Measurements from ENCODE around the gene PIK3C3.
"Not testable (repeated sequence)": the region's sequence is repeated elsewhere in the genome, so short reads cannot be mapped to it uniquely, and the experiment has no call there.

The PIK3C3 gene

GRCh38 chr18:42072407-42072806, 117.4 kb downstream of the PIK3C3 start:
- DNase-seq (ENCODE audit: low spot score), result no peak

- DNase-seq (ENCODE audit: low spot score), result no peak
Measured at GRCh38 chr18:42074704-42075103, 119.7 kb downstream of the PIK3C3 start.

GRCh38 chr18:42078711-42079110, 123.7 kb downstream of the PIK3C3 start:
- no peak for DNase-seq (ENCODE audit: low spot score)

GRCh38 chr18:42080340-42080739, 125.3 kb downstream of the PIK3C3 start:
- DNase-seq (ENCODE audit: low spot score), result no peak

GRCh38 chr18:42082415-42083234, 127.6 kb downstream of the PIK3C3 start:
- no peak for DNase-seq (ENCODE audit: low spot score)

GRCh38 chr18:42086288-42086687, 131.3 kb downstream of the PIK3C3 start:
- no peak for DNase-seq (ENCODE audit: low spot score)

GRCh38 chr18:42087235-42087634, 132.2 kb downstream of the PIK3C3 start:
- DNase-seq (ENCODE audit: low spot score), result no peak

GRCh38 chr18:42087876-42088275, 132.8 kb downstream of the PIK3C3 start:
- DNase-seq (ENCODE audit: low spot score), result no peak

GRCh38 chr18:42092848-42093247, 137.8 kb downstream of the PIK3C3 start:
- DNase-seq (ENCODE audit: low spot score), result no peak

- no peak for DNase-seq (ENCODE audit: low spot score)
Measured at GRCh38 chr18:42094875-42095274, 139.8 kb downstream of the PIK3C3 start.

- DNase-seq (ENCODE audit: low spot score), result no peak
Measured at GRCh38 chr18:42095732-42096377, 140.8 kb downstream of the PIK3C3 start.

GRCh38 chr18:42100248-42100647, 145.2 kb downstream of the PIK3C3 start:
- DNase-seq (ENCODE audit: low spot score), result no peak

- DNase-seq (ENCODE audit: low spot score), result no peak
Measured at GRCh38 chr18:42100911-42101310, 145.9 kb downstream of the PIK3C3 start.

- no peak for DNase-seq (ENCODE audit: low spot score)
Measured at GRCh38 chr18:42105394-42105793, 150.4 kb downstream of the PIK3C3 start.

- no peak for DNase-seq (ENCODE audit: low spot score)
Measured at GRCh38 chr18:42106784-42107183, 151.8 kb downstream of the PIK3C3 start.

- DNase-seq (ENCODE audit: low spot score), result no peak
Measured at GRCh38 chr18:42107287-42107686, 152.3 kb downstream of the PIK3C3 start.

- DNase-seq (ENCODE audit: low spot score), result no peak
Measured at GRCh38 chr18:42107691-42108450, 152.8 kb downstream of the PIK3C3 start.

GRCh38 chr18:42112147-42112546, 157.1 kb downstream of the PIK3C3 start:
- DNase-seq (ENCODE audit: low spot score), result not testable (repeated sequence)

GRCh38 chr18:42112657-42113420, 157.8 kb downstream of the PIK3C3 start:
- no peak for DNase-seq (ENCODE audit: low spot score)

GRCh38 chr18:42113529-42114191, 158.6 kb downstream of the PIK3C3 start:
- DNase-seq (ENCODE audit: low spot score), result no peak

GRCh38 chr18:42114310-42114943, 159.4 kb downstream of the PIK3C3 start:
- peak; percentile 24 for DNase-seq (ENCODE audit: low spot score)

Data from germinal center (tissue), 1 donor.